NCI-H345 treated with DMSO at 0.1 percent for 48 hours (cell line): ENCODE results near the gene CREBL2.
"Not testable (repeated sequence)": the region's sequence is repeated elsewhere in the genome, so short reads cannot be mapped to it uniquely, and the experiment has no call there.

ENCODE experiments used
- DNase-seq: peaks from one replicate; lab custom pipeline; 2025; ENCODE audit not compliant: unreplicated experiment; lab: John Stamatoyannopoulos, UW

Gene CREBL2

DNA sequence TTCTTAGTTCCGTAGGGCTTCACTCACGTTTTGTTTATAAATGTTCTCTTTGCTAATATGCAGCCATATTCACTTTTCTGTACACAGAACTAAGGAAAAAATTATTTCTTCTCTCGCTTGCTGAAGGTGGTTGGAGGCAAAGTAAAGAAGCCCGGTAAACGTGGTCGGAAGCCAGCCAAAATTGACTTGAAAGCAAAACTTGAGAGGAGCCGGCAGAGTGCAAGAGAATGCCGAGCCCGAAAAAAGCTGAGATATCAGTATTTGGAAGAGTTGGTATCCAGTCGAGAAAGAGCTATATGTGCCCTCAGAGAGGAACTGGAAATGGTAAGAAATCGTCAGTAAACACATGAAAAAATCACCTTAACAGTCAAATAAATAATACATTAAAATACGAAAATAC lies 24.0 kb downstream of the CREBL2 start:
- no peak for DNase-seq

DNA sequence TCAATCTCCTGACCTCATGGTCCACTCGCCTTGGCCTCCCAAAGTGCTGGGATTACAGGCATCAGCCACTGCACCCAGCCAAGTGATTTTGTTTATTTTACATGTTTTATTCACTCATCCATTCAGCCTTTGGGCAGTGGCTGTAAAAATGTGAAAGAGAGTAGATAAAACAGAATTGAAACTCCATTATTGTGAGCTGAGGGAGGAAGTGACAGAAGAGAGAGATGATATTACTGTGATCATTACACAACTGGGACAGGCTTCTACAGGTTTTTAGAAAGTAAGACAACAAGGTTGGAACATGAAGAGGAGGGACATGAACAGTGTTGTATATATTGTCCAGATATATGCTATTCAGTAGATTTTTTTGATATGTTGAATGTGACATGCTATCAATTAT lies 25.0 kb downstream of the CREBL2 start:
- DNase-seq, result no peak

DNA sequence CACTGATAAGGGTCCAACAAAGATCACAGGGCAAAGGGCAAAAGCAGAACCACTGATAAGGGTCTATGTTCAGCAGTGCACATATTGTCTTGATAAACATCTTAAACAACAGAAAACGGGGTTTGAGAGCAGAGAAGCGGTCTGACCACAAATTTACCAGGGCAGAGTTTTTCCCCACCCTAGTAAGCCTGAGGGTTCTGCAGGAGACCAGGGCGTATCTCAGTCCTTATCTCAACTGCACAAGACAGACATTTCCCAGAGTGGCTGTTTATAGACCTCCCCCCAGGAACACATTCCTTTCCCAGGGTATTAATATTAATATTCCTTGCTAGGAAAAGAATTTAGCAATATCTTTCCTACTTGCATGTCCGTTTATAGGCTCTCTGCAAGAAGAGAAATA lies 28.3 kb downstream of the CREBL2 start:
- DNase-seq, result not testable (repeated sequence)

DNA sequence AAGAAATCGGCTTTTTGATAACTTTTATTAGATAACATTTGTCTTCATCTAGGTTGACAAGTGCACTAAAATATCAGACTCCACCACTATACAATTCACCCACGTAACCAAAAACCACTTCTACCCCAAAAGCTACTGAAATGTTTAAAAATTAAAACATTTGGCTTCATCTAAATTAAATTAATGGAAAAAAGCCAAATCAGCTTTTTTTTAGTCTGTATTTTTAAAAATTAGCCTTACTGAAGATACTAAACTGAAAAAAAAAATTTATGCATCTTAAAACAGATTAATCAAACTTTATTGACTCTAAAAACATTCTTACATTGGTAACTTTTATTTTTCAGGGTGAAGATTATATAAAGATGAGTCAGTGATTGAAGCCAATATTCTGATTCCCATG lies 30.0 kb downstream of the CREBL2 start:
- DNase-seq, result no peak

DNA sequence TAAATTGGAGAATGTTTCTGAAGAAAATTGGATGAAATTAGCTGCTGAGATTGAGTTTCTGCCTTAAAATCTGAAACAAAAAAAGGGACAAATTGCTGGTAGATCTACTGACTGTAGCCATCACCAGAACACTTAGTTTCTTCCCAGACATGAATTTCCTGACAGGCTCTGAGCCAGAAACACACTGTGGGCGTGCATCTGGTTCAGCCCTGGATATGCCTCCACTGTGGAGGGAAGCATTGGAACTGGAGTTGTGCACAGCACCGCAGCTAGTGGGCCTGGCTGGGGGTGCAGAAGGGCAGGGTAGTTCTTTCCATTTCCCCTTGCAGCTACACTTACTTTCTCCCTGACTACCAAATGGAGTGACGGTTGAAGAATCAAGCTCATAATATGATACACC lies 31.2 kb downstream of the CREBL2 start:
- DNase-seq, result no peak

DNA sequence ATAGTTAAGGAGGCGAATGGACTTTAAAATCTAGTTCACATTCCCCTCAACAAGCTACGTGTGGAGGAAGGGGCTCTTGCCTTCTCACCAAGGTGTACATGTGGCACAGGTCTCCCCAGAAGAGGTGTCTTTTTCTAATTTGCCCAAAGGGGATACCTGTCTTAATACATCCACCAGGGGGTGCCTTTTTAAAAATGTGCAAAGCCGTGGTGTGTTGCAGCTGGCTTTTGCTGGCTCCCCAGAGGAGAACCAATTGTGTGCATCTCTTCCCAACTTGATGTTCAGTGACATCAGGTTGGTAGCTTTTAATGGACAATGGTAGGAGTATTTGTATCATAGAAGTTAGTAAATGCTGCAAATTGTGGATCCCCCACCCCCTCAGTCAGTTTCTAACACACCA lies 33.8 kb downstream of the CREBL2 start:
- no peak for DNase-seq

DNA sequence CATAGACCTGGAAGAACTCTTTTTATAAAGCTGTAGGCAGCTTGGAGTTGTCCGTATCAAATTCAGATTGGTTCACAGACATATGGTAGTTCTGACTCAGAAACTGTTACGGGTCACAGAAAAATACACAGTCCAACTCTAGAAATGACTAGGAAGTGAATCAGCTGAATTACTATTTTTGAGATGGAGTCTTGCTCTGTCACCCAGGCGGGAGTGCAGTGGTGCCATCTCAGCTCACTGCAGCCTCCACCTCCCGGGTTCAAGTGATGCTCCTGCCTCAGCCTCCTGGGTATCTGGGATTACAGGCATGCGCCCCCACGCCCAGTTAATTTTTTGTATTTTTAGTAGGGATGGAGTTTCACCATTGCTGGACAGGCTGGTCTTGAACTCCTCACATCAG lies 34.3 kb downstream of the CREBL2 start:
- not testable (repeated sequence) for DNase-seq

DNA sequence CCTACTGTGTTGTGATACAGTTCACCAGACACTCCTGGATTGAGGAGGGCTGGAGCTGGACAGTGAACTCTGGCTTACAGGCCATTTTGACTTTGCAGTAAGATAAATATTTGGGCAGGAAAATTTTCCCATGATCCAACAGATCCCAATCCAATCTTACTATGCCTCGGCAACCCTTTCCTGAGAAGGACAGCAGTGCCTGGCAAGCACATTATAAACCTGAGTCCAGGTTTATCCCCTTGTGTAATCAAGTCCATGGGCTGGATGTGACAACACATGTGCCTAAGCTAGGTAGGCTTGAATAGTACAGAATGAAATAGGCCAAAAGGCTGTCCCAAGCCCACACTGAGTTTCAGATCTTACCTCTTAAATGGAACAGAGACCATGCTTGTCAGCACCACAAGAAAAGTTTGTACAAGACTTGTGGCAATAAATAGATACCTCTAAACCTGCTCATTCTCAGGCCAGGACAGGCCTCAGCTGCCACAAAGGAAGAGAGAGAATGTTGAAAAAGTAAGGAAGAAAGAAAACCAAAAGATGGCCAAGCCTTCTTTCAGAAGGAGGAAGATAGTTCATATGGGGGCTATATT lies 34.9 kb downstream of the CREBL2 start:
- no peak for DNase-seq

DNA sequence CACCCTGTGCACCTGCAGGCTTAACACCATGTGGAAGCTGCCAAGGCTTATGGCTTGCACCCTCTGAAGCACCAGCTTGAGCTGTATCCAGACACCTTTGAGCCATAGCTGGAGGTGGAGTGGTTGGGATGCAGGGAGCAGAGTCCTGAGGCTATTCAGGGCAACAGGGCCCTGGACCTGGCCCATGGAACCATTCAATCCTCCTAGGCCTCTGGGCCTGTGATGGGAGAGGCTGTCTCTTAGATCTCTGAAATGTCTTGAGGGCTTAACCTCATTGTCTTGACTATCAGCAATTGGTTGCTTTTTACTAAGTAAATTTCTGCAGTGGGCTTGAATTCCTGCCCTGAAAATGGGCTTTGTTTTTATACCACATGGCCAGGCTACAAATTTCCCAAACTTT lies 36.6 kb downstream of the CREBL2 start:
- no peak for DNase-seq

DNA sequence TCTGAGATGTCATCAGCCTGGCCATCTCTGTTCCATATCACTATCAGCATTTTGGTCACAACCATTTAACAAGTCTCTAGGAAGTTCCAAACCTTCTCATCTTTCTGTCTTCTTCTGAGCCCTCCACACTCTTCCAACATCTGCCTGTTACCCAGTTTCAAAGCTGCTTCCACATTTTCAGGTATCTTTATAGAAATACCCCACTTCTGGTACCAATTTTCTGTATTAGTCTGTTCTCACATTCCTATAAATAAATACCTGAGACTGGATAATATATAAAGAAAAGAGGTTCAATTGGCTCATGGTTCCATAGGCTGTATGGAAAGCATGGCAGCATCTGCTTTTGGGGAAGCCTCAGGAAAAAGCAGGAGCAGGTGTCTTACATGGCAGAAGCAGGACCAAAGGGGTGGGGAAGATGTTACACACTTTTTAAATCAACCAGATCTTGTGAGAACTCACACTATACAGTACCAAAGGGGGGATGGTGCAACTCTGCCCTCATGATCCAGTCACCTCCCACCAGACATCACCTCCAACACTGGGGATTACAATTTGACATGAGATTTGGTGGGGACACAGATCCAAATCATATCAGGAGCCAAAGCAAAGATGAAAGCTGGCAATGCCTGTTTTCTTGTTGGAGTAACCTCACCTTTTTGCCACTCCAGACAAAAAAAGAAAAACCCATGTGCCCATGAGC lies 37.4 kb downstream of the CREBL2 start:
- DNase-seq, result no peak

DNA sequence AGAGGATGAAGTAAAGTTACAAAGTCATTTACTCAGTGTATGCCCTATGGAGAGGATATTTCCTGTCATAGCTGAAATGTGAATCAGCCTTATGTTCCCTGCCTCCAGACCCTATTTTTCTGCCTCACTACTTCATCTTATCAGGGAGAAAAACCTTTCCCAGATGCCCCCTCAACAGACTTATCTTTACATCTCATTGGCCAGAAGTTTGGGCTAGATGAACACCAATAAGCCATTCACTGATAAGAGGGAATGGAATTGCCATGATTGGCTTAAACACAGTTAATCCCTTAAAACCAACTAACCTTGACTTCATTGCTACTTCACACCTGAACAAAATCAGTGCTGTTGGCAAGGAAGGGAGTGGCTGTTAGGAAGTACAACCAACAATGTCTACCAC lies 40.1 kb downstream of the CREBL2 start:
- no peak for DNase-seq

DNA sequence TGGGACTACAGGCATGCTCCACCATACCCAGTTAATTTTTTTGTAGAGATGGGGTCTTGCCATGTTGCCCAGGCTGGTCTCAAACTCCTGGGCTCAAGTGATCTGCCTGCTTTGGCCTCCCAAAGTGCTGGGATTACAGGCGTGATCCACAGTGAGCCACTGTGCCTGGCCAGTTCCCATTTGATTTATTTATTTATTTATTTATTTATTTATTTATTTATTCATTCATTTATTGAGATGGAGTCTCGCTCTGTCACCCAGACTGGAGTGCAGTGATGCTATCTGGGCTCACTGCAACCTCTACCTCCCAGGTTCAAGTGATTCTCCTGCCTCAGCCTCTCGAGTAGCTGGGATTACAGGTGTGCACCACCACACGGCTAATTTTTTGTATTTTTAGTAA lies 41.0 kb downstream of the CREBL2 start:
- DNase-seq, result not testable (repeated sequence)

DNA sequence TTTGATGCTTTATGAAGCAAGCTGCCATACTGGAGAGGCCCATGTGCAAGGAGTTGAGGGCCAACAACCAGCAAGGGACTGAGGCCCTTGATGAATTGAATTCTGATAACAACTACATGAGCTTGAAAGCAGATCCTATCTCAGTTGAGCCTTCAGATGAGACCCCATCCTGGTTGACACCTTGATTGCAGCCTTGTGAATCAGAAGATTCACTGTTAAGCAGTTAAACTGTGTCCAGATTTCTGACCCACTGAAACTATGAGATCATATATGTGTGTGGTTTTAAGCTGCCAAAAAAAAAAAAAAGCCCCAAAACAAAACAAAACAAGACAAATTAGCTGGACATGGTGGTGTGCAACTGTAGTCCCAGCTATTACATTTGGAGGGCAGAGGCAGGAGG lies 42.2 kb downstream of the CREBL2 start:
- DNase-seq, result no peak

DNA sequence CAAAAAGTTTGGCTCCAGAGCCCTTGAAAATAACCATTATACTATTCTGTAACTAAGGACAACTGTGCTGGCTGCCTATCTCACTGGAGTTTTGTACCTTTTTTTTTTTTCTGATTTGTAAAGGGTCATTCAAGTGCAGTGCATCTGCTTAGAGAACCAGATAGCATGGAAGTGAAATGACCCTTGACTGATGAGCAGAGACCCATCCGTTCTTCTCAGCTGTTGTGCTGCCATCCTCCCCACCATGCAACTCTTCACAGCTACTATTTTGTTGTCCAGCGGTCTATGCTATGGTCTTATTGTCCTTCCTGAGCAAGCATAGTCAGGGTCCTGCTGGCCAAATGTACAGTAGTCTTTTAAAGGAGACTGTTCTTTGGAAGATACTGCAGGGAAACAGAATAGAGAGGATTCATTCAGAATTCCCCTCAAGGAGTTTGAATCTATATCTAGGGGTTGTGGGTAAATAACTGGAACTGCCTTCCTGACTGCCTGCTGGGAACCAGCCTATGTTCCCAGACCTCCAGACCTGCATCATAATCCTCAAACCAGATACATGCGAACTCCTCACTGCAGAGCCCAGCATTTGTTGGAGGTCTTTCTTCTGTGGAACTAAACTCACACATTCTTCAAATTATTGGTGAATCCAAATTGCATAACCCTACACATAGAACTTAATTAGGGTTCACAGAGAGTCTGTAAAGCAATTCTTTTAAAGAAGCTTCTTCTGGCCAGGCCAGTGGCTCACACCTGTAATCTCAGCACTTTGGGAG lies 43.2 kb downstream of the CREBL2 start:
- DNase-seq, result no peak

DNA sequence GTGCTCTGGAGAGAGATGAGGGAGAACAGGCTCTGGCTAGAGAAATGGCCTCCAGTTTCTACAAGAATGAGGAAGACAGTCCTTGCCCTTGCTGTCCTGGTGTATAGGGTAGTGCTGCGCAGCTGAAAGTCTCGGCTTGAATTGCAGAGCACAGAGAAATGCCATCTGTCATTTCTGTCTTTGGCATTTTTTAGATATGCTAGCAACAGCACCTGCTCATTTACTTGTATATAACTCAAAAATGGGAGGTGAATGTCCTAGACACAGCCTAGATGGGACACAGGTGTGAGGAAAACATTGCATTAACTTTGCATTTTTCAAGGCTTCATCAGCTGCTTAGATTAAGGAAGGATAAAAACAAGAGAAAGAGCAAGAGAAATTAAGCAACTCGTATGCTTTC lies 48.5 kb downstream of the CREBL2 start:
- DNase-seq, result no peak

DNA sequence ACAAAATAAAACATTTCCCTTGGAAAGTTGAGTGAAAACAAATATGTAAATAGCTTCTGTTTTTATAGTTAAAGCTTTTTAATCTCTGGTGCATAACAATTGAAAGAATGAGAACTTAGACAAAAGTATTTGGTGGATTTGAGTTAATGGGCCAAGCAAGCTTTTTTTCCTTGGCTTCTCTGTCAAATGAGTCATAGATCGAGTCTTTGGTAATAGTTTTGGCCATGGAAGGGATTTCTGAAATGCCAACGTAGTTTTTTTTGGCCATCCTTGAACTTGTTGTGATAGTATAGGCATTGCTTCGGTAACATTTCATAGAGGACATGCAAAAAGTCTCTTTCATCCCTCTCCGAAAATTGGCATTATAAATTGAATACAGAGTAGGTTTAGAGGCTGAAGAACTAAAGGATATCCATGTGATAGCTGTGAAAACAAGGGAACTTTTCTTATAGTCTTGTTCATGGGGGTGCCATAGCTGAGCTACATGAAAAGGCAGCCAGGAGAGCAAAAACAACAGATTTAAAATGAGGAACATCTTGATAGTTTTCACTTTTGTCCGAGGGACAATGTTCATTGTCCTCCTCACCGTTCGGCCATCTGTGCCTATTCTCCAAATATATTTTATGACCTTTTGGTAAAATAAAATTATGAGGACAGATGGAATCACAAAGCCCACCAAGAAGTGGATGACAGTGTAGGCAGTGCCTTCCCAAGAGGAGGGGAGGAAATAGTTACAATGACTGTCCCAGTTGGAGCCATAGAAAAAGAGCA lies 49.6 kb downstream of the CREBL2 start:
- DNase-seq, result no peak

DNA sequence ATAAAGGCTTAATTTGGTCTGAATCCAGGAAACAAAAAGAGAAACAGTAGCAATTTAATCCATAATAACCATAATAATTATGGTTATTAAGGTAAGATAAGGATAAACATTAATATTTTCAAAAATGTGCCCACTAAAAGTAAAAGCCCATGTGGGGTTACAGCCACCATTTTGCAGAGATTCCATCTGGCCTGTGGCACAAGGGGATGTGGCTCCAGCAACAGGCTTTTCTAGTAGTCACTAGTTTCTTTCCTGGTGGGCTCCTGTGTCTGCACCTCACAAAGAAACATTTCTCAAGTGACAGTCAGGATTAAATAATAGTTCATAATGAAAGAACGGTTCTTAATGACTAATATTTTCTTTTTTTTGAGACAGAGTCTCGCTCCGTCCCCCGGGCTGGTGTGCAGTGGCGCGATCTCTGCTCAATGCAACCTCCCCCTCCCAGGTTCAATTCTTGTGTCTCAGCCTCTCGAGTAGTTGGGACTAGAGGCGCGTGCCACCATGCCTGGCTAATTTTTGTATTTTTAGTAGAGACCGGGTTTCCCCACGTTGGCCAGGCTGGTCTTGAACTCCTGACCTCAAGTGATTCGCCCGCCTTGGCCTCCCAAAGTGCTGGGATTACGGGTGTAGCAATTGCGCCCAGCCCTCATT lies 52.1 kb downstream of the CREBL2 start:
- no peak for DNase-seq

DNA sequence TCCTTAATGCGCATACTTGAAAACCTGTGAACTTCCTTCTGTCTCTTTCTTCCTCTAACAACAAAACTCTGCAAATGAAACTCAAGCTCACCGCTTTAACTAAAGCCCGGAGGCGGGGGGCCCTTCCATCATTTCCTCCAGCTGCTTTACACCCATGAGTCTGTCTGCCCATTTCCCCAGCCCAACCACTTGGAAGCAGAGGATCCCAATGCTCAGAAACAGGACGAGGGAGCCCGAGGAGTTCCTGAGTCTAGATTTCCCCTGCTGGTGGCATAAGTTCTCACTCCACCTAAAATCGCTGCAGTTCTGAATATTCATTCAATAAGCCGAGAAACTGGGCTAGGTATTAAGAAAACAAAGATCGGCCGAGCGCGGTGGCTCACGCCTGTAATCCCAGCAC lies 53.5 kb downstream of the CREBL2 start:
- DNase-seq, result no peak

DNA sequence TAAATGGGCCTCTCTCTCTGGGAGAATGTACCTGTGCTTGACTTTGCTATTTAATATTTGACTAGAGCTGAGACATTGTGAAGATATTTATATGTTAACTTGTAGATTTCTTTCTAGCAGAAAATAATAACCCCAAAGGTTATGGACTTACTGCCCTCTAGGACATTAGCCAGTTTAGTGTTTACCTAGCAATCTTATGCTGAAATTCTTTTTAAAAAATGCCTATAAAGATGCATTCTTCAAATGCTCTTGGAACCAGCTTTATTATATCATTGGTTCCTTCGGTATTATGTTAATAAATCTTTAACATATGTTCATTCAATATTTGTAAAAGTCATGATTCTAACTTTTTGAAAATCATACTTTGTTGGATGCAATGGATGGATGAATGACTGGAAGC lies 56.3 kb downstream of the CREBL2 start:
- no peak for DNase-seq

DNA sequence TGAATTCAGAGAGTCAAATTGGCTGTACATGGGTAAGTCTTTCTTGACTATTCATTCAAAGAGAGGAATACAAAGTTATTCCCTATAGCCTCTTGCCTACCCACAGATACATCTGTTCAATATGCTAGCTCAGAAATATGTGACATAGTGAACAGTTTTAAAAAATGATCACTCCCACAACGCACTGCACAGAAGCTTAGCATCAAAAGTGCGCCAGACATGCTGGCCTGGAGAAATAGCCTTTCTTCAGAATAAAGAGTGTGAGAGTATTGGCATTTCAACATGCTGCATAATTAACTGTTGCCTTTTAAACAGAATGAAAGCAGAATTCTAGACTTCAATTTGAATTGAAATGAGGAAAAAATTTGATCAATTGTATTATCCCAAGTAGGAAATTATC lies 57.3 kb downstream of the CREBL2 start:
- DNase-seq, result no peak
